ENCODE measurements around the gene NBAS. TPM values are rescaled to one million over a fixed set of nuclear protein-coding genes. Genes with fewer than 3 reads are reported as not detected.

Gene NBAS
- total and polyA plus RNA-seq, 2 donors (not counting 3 experiments of a cell fraction or from before 2014, with no cell fraction given) = 29.4 to 43.0 TPM

- H3K4me2 ChIP-seq (ENCODE audit: insufficient read depth, low read length) = no peak overlapping the region
- no peaks in the 10 kb centered on the region for H3K4me1 ChIP-seq (ENCODE audit: control insufficient read depth, extremely low read depth, insufficient read depth, low read length)
- no peak overlapping the region for H2AFZ ChIP-seq (ENCODE audit: low read depth, low read length)
- no peak for FAIRE-seq
- dilution Hi-C loops (cut with MboI; ENCODE audit: extremely low pct_ligation_motif_present, low sequenced_read_pairs) (no loop called here), intact Hi-C loops (cut with micrococcal nuclease) (no loop called here)
- H3K9me3 ChIP-seq (replicated peaks; ENCODE audit: control insufficient read depth, insufficient read depth, low read length) = no peaks in the 10 kb centered on the region
- CTCF ChIA-PET = interaction anchor here (1.5 kb wide), 1 partner anchor 10 kb away, joined by 5 read pairs; no protein-coding TSS in a partner anchor
- POLR2A ChIA-PET = no interaction called here
- no TSS peak for BruUV-seq (replicated peaks)
- H4K20me1 ChIP-seq (replicated peaks; ENCODE audit: control insufficient read depth, extremely low read depth, insufficient read depth, low read length) = no peaks in the 10 kb centered on the region
- DNase-seq (ENCODE audit: low read depth, low spot score) = no peak
- TF ChIP-seq MAX (IDR thresholded peaks at IDR 0.05; ENCODE audit: insufficient read depth, insufficient read length) = no peak
- no peak for TF ChIP-seq FOS (IDR thresholded peaks at IDR 0.05; ENCODE audit: borderline replicate concordance, insufficient read depth, low read length)
- no peak for TF ChIP-seq CTCF (IDR thresholded peaks at IDR 0.05; ENCODE audit: extremely low read depth in 1 of 2, insufficient read depth in 1 of 2, low read depth in 1 of 2, low read length in 2 of 2)
- no peak for TF ChIP-seq POLR2A (IDR thresholded peaks at IDR 0.05; ENCODE audit: low read depth, low read length)
- TF ChIP-seq MYC (IDR thresholded peaks at IDR 0.05; ENCODE audit: low read depth, low read length) = no peak
- no peak for TF ChIP-seq GATA2 (IDR thresholded peaks at IDR 0.05; ENCODE audit: insufficient read depth, insufficient read length, low read depth, low read length)
- TF ChIP-seq EZH2 (IDR thresholded peaks at IDR 0.05; ENCODE audit: borderline replicate concordance, low read depth, low read length, severe bottlenecking) = no peak
- TF ChIP-seq JUN (IDR thresholded peaks at IDR 0.05; ENCODE audit: borderline replicate concordance, insufficient read depth, insufficient read length, low read depth) = no peak
- TF ChIP-seq POLR2AphosphoS5 (IDR thresholded peaks at IDR 0.05; ENCODE audit: insufficient read depth, low read depth, low read length) = no peak
- no peaks in the 10 kb centered on the region for H3K9me1 ChIP-seq (replicated peaks; ENCODE audit: control insufficient read depth, extremely low read depth, insufficient read depth, low read length)
- H3K79me2 ChIP-seq (ENCODE audit: control insufficient read depth, insufficient read depth, low read length) = no peaks in the 10 kb centered on the region
- H3K4me3 ChIP-seq (replicated peaks in 1 of 3; ENCODE audit: insufficient read depth in 1 of 3, low read depth in 1 of 3, low read length in 3 of 3) = no peak overlapping the region
- no peaks in the 10 kb centered on the region for H3K36me3 ChIP-seq (ENCODE audit: control insufficient read depth in 2 of 2, extremely low read depth in 1 of 2, insufficient read depth in 2 of 2, low read length in 2 of 2)
- no peaks in the 10 kb centered on the region for H3K27me3 ChIP-seq (ENCODE audit: control insufficient read depth in 2 of 2, insufficient read depth in 2 of 2, low read length in 2 of 2)
- no peak overlapping the region for H3K27ac ChIP-seq (ENCODE audit: insufficient read depth, low read depth, low read length)
- no peak overlapping the region for H3K9ac ChIP-seq (replicated peaks; ENCODE audit: extremely low read depth, insufficient read depth, low read length)
Observed at GRCh38 chr2:15253247-15253646, 307.9 kb downstream of the NBAS start.

All from endothelial cell of umbilical vein (primary cell).